Loucy (cell line): ENCODE data around the gene GREB1L.
"Not testable (repeated sequence)": the region's sequence is repeated elsewhere in the genome, so short reads cannot be mapped to it uniquely, and the experiment has no call there.

ENCODE experiments used
- H2AFZ ChIP-seq: fragments of 200-600 bp; sonication (generic); 2 replicates; pipeline ENCODE4 v1.6.0; 2016; ENCODE audit warnings: antibody characterized with exemption, mild to moderate bottlenecking, low read length, moderate library complexity
- H3F3A ChIP-seq: fragments of 200-600 bp; 2 replicates; pipeline ENCODE4 v1.6.0; 2016; ENCODE audit warnings: antibody characterized with exemption, low read depth, mild to moderate bottlenecking
- H3K27me3 ChIP-seq: fragments of 200-600 bp; sonication (generic); 2 replicates; pipeline ENCODE4 v1.6.1; 2014; ENCODE audit warnings: low read length, mild to moderate bottlenecking; ENCODE audit not compliant: insufficient read depth, poor library complexity, severe bottlenecking
- H3K36me3 ChIP-seq: fragments of 200-600 bp; sonication (generic); 2 replicates; pipeline ENCODE4 v1.6.1; 2016; ENCODE audit warnings: low read length; ENCODE audit not compliant: insufficient read depth
- H3K4me1 ChIP-seq: fragments of 200-600 bp; sonication (generic); 2 replicates; pipeline ENCODE4 v1.5.1; 2014; ENCODE audit warnings: low read length, mild to moderate bottlenecking; ENCODE audit not compliant: insufficient read depth, poor library complexity, severe bottlenecking
- H3K4me2 ChIP-seq: fragments of 200-600 bp; sonication (generic); 2 replicates; pipeline ENCODE4 v1.6.0; 2014; ENCODE audit warnings: antibody characterized with exemption, low read length, low read depth, mild to moderate bottlenecking; ENCODE audit not compliant: poor library complexity, severe bottlenecking
- H3K4me3 ChIP-seq: fragments of 200-600 bp; sonication (generic); 2 replicates; pipeline ENCODE4 v1.5.1; 2014; ENCODE audit warnings: low read length, mild to moderate bottlenecking, mixed read lengths; ENCODE audit not compliant: poor library complexity, severe bottlenecking
- H3K79me2 ChIP-seq: fragments of 200-600 bp; sonication (generic); 2 replicates; pipeline ENCODE4 v1.6.1; 2014; ENCODE audit warnings: low read length; ENCODE audit not compliant: insufficient read depth
- H3K9ac ChIP-seq: fragments of 200-600 bp; sonication (generic); 2 replicates; pipeline ENCODE4 v1.6.0; 2014; ENCODE audit warnings: mild to moderate bottlenecking, low read depth, low read length, moderate library complexity; ENCODE audit not compliant: poor library complexity, severe bottlenecking
- H3K9me2 ChIP-seq: fragments of 200-600 bp; sonication (generic); replicated peaks from 2 replicates; pipeline ENCODE4 v1.6.1; 2016; ENCODE audit warnings: low read depth, low read length, mixed read lengths
- H3K9me3 ChIP-seq: fragments of 200-600 bp; sonication (generic); 2 replicates; pipeline ENCODE4 v1.6.1; 2014; ENCODE audit warnings: mild to moderate bottlenecking, antibody characterized with exemption, low read length, low read depth; ENCODE audit not compliant: insufficient read depth
- H4K20me1 ChIP-seq: fragments of 200-600 bp; sonication (generic); 2 replicates; pipeline ENCODE4 v1.6.0; 2014; ENCODE audit warnings: antibody characterized with exemption, low read length, mild to moderate bottlenecking; ENCODE audit not compliant: insufficient read depth, poor library complexity, severe bottlenecking
- CTCF ChIP-seq: fragments of 200-600 bp; sonication (generic); conservative IDR thresholded peaks from 2 replicates; pipeline ENCODE4 v1.5.1; 2014; ENCODE audit warnings: mild to moderate bottlenecking, antibody characterized with exemption, low read length
- EZH2phosphoT487 ChIP-seq: fragments of 200-600 bp; IDR thresholded peaks from 2 replicates; pipeline ENCODE4 v1.6.1; 2018; ENCODE audit warnings: antibody characterized with exemption, mild to moderate bottlenecking, moderate library complexity, borderline replicate concordance

Gene GREB1L

GRCh38 chr18:21306368-21306767 lies 64.3 kb downstream of the GREB1L start:
- TF ChIP-seq CTCF (no peak), EZH2phosphoT487 (no peak)
- Histone ChIP-seq H3K9me2 (no peaks in the 10 kb centered on the region), H2AFZ (no peak overlapping the region), H3K9ac (no peak overlapping the region), H3K4me3 (no peak overlapping the region), H3F3A (no peaks in the 10 kb centered on the region), H3K4me1 (peaks cover 6% of the 10 kb centered on the region), H3K27me3 (no peaks in the 10 kb centered on the region), H3K36me3 (no peaks in the 10 kb centered on the region), H3K4me2 (no peak overlapping the region), H3K9me3 (no peaks in the 10 kb centered on the region), H4K20me1 (no peaks in the 10 kb centered on the region), H3K79me2 (no peaks in the 10 kb centered on the region)

GRCh38 chr18:21307578-21307977 lies 65.5 kb downstream of the GREB1L start:
- TF ChIP-seq CTCF (no peak), EZH2phosphoT487 (no peak)
- H3K4me3 ChIP-seq = no peak overlapping the region
- H3K4me2 ChIP-seq = no peak overlapping the region
- no peaks in the 10 kb centered on the region for H3K4me1 ChIP-seq
- H3K36me3 ChIP-seq = no peaks in the 10 kb centered on the region
- H4K20me1 ChIP-seq = no peaks in the 10 kb centered on the region
- no peaks in the 10 kb centered on the region for H3F3A ChIP-seq
- H3K9ac ChIP-seq = no peak overlapping the region
- H3K9me2 ChIP-seq = no peaks in the 10 kb centered on the region
- H3K9me3 ChIP-seq = no peaks in the 10 kb centered on the region
- no peak overlapping the region for H2AFZ ChIP-seq
- no peaks in the 10 kb centered on the region for H3K27me3 ChIP-seq
- no peaks in the 10 kb centered on the region for H3K79me2 ChIP-seq

GRCh38 chr18:21309248-21309647 lies 67.2 kb downstream of the GREB1L start:
- no peaks in the 10 kb centered on the region for H3F3A ChIP-seq
- H3K4me2 ChIP-seq = no peak overlapping the region
- peaks cover 5% of the 10 kb centered on the region for H3K4me1 ChIP-seq
- H3K79me2 ChIP-seq = no peaks in the 10 kb centered on the region
- no peaks in the 10 kb centered on the region for H3K36me3 ChIP-seq
- no peaks in the 10 kb centered on the region for H4K20me1 ChIP-seq
- H3K4me3 ChIP-seq = no peak overlapping the region
- no peak overlapping the region for H3K9ac ChIP-seq
- no peak overlapping the region for H2AFZ ChIP-seq
- TF ChIP-seq EZH2phosphoT487 (no peak), CTCF (no peak)
- no peaks in the 10 kb centered on the region for H3K9me2 ChIP-seq
- H3K27me3 ChIP-seq = no peaks in the 10 kb centered on the region
- H3K9me3 ChIP-seq = no peaks in the 10 kb centered on the region

GRCh38 chr18:21311980-21312379 lies 69.9 kb downstream of the GREB1L start:
- not testable (repeated sequence) for H2AFZ ChIP-seq, H3K9me3 ChIP-seq, H3K4me3 ChIP-seq, H3K27me3 ChIP-seq, H3F3A ChIP-seq, H3K4me2 ChIP-seq, H3K9me2 ChIP-seq, H3K79me2 ChIP-seq, H3K36me3 ChIP-seq, H4K20me1 ChIP-seq, H3K9ac ChIP-seq
- peaks cover 28% of the 10 kb centered on the region for H3K4me1 ChIP-seq
